Ishikawa (cell line): ENCODE data around the gene CWC27.

Experiments used
- EGR1 ChIP-seq: IDR thresholded peaks from 2 replicates; pipeline ENCODE4 v1.6.1; 2012
- EP300 ChIP-seq: IDR thresholded peaks from 2 replicates; pipeline ENCODE4 v1.6.1; 2012; ENCODE audit warnings: borderline replicate concordance
- FOXM1 ChIP-seq: IDR thresholded peaks from 2 replicates; pipeline ENCODE4 v1.6.1; 2012; ENCODE audit warnings: low read depth, borderline replicate concordance
- RAD21 ChIP-seq: IDR thresholded peaks from 2 replicates; pipeline ENCODE4 v1.6.1; 2012; ENCODE audit warnings: low read depth
- REST ChIP-seq: IDR thresholded peaks from 2 replicates; pipeline ENCODE4 v1.6.1; 2012; ENCODE audit warnings: low read depth, mild to moderate bottlenecking
- TAF1 ChIP-seq: IDR thresholded peaks from 2 replicates; pipeline ENCODE4 v1.6.1; 2012; ENCODE audit warnings: low read depth, mild to moderate bottlenecking
- TCF12 ChIP-seq: IDR thresholded peaks from 2 replicates; pipeline ENCODE4 v1.6.1; 2012; ENCODE audit warnings: low read depth
- TEAD4 ChIP-seq: IDR thresholded peaks from 2 replicates; pipeline ENCODE4 v1.6.1; 2012
- ZBTB7A ChIP-seq: IDR thresholded peaks from 2 replicates; pipeline ENCODE4 v1.6.1; 2012; ENCODE audit warnings: low read depth
- TF ChIP-seq, protein P1 (sequence below): IDR thresholded peaks from 2 replicates; pipeline ENCODE4 v1.6.1; 2012

DNA sequence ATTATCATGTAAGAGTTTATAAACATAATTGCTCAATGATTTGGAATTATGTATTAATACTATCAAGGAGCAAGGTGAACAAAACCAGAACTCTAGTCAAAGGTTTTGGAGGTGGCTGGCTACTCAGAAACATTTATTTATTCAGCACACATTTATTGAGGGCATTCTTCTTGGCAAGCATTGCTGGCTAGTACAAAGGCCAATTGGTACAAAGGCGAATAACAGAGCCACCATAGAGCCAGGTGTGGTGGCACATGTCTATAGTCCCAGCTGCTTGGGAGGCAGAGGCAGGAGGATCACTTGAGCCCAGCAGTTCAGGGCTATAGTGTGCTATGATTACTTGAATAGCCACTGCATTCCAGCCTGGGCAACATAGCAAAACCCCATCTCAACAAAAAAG, 242.1 kb downstream of the CWC27 start:
- TF ChIP-seq FOXM1 (no peak), REST (no peak), ZBTB7A (no peak), EGR1 (no peak), TEAD4 (no peak), RAD21 (no peak), EP300 (no peak), TAF1 (no peak), TCF12 (no peak)
- TF ChIP-seq, protein P1, sequence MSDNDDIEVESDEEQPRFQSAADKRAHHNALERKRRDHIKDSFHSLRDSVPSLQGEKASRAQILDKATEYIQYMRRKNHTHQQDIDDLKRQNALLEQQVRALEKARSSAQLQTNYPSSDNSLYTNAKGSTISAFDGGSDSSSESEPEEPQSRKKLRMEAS = no peak
